C4-2B (cell line): ENCODE measurements around the gene GNMT.

Experiments
- ZFX ChIP-seq: fragments of 450-650 bp; IDR thresholded peaks from 2 replicates; pipeline ENCODE4 v1.6.1; 2017
- TF ChIP-seq, protein P1 (sequence below): fragments of 450-650 bp; conservative IDR thresholded peaks from 2 replicates; pipeline ENCODE4 v1.5.1; 2017; ENCODE audit warnings: mild to moderate bottlenecking

- TF ChIP-seq, protein P1, sequence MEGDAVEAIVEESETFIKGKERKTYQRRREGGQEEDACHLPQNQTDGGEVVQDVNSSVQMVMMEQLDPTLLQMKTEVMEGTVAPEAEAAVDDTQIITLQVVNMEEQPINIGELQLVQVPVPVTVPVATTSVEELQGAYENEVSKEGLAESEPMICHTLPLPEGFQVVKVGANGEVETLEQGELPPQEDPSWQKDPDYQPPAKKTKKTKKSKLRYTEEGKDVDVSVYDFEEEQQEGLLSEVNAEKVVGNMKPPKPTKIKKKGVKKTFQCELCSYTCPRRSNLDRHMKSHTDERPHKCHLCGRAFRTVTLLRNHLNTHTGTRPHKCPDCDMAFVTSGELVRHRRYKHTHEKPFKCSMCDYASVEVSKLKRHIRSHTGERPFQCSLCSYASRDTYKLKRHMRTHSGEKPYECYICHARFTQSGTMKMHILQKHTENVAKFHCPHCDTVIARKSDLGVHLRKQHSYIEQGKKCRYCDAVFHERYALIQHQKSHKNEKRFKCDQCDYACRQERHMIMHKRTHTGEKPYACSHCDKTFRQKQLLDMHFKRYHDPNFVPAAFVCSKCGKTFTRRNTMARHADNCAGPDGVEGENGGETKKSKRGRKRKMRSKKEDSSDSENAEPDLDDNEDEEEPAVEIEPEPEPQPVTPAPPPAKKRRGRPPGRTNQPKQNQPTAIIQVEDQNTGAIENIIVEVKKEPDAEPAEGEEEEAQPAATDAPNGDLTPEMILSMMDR, result no peak
- no peak for TF ChIP-seq ZFX
Observed at GRCh38 chr6:42967228-42967627, 6.7 kb downstream of the GNMT start.
